ENCODE measurements around the gene COQ8A.

The COQ8A gene

DNA sequence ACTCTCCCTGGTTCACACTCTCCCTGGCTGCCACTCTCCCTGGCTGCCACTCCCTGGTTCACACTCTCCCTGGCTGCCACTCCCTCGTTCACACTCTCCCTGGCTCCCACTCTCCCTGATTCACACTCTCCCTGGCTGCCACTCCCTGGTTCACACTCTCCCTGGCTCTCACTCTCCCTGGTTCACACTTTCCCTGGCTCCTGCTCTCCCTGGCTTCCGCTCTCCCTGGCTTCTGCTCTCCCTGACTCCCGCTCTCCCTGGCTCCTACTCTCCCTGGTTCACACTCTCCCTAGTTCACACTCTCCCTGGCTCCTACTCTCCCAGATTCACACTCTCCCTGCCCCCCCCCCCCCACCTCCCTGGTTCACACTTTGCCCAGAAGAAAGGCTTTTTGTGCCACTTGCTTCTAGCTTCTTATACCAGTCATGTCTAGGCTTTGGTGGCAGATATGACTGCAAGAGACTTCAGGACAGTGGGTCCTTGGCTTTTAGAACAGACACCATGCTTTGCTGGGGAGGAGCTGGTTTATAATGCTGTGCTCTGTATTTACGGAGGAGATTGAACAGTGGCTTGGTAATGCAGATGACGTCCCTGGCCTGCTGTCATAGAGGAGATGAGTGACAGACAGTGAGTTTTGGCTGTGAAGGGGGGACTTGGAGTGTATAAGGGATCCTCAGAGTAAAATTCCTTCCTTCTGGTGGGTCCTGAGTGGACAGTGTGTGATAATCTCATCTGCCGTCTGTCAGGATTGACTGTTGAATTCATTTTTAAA lies 17.0 kb downstream of the COQ8A start:
- no peak overlapping the region for H3K9ac ChIP-seq (ENCODE audit: low read depth, low read length, poor library complexity, severe bottlenecking)
- H2AFZ ChIP-seq (ENCODE audit: low read length): no peak overlapping the region
- H3K9me2 ChIP-seq (replicated peaks; ENCODE audit: low read depth, low read length): no peaks in the 10 kb centered on the region
- H3K4me2 ChIP-seq (ENCODE audit: low read depth, low read length, poor library complexity, severe bottlenecking): no peak overlapping the region
- H3F3A ChIP-seq (ENCODE audit: low read depth): no peaks in the 10 kb centered on the region
- H3K4me3 ChIP-seq (ENCODE audit: low read length, poor library complexity, severe bottlenecking): no peak overlapping the region
- H3K9me3 ChIP-seq (ENCODE audit: insufficient read depth, low read depth, low read length): no peaks in the 10 kb centered on the region
- TF ChIP-seq EZH2phosphoT487 (IDR thresholded peaks at IDR 0.05; ENCODE audit: borderline replicate concordance) (no peak), CTCF (conservative IDR thresholded peaks at IDR 0.05; ENCODE audit: low read length) (no peak)
- no peaks in the 10 kb centered on the region for H4K20me1 ChIP-seq (ENCODE audit: insufficient read depth, low read length, poor library complexity, severe bottlenecking)
- no peaks in the 10 kb centered on the region for H3K4me1 ChIP-seq (ENCODE audit: insufficient read depth, low read length, poor library complexity, severe bottlenecking)
- H3K79me2 ChIP-seq (ENCODE audit: insufficient read depth, low read length): peaks cover 39% of the 10 kb centered on the region; the same call in 1 of the 2 replicates
- H3K27me3 ChIP-seq (ENCODE audit: insufficient read depth, low read length, poor library complexity, severe bottlenecking): no peaks in the 10 kb centered on the region
- H3K36me3 ChIP-seq (ENCODE audit: insufficient read depth, low read length): no peaks in the 10 kb centered on the region

GRCh38 chr1:226957714-226958113 lies 17.6 kb downstream of the COQ8A start:
- Histone ChIP-seq H3K9me3 (ENCODE audit: insufficient read depth, low read depth, low read length) (no peaks in the 10 kb centered on the region), H3K4me3 (ENCODE audit: low read length, poor library complexity, severe bottlenecking) (no peak overlapping the region), H3K4me1 (ENCODE audit: insufficient read depth, low read length, poor library complexity, severe bottlenecking) (no peaks in the 10 kb centered on the region), H3K79me2 (ENCODE audit: insufficient read depth, low read length) (peaks cover 39% of the 10 kb centered on the region; the same call in 1 of the 2 replicates), H4K20me1 (ENCODE audit: insufficient read depth, low read length, poor library complexity, severe bottlenecking) (no peaks in the 10 kb centered on the region), H3F3A (ENCODE audit: low read depth) (no peaks in the 10 kb centered on the region), H3K4me2 (ENCODE audit: low read depth, low read length, poor library complexity, severe bottlenecking) (no peak overlapping the region), H2AFZ (ENCODE audit: low read length) (no peak overlapping the region), H3K36me3 (ENCODE audit: insufficient read depth, low read length) (no peaks in the 10 kb centered on the region), H3K9me2 (replicated peaks; ENCODE audit: low read depth, low read length) (no peaks in the 10 kb centered on the region), H3K27me3 (ENCODE audit: insufficient read depth, low read length, poor library complexity, severe bottlenecking) (no peaks in the 10 kb centered on the region), H3K9ac (ENCODE audit: low read depth, low read length, poor library complexity, severe bottlenecking) (no peak overlapping the region)
- TF ChIP-seq EZH2phosphoT487 (IDR thresholded peaks at IDR 0.05; ENCODE audit: borderline replicate concordance): no peak
- no peak for TF ChIP-seq CTCF (conservative IDR thresholded peaks at IDR 0.05; ENCODE audit: low read length)

DNA sequence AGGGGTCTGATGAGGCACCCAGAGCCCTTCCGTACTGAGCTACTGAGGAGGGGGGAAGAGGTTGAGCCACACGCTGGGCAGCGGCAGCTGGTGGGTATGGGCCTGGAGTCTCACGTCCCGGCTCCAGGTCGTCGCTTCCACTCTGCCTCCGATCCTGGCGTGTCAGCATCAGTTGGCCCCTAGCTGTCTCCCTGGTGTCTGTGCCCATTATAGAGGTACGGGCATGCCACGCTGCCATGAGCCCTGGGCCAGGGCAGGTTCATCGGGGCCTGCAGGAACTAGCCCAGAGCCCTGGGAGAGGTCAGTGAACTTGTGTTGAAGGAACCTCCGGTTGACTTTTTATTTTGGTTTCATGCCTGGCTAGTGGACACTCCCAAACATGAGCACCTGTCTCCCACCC lies 18.2 kb downstream of the COQ8A start:
- Histone ChIP-seq H3K79me2 (ENCODE audit: insufficient read depth, low read length) (peaks cover 39% of the 10 kb centered on the region; the same call in 1 of the 2 replicates), H3K9me3 (ENCODE audit: insufficient read depth, low read depth, low read length) (no peaks in the 10 kb centered on the region), H3K36me3 (ENCODE audit: insufficient read depth, low read length) (no peaks in the 10 kb centered on the region)

More for the DNA sequence above, 18.2 kb downstream of the COQ8A start:
- H3F3A ChIP-seq (ENCODE audit: low read depth): no peaks in the 10 kb centered on the region
- H4K20me1 ChIP-seq (ENCODE audit: insufficient read depth, low read length, poor library complexity, severe bottlenecking): no peaks in the 10 kb centered on the region
- no peak overlapping the region for H3K4me3 ChIP-seq (ENCODE audit: low read length, poor library complexity, severe bottlenecking)
- H3K4me1 ChIP-seq (ENCODE audit: insufficient read depth, low read length, poor library complexity, severe bottlenecking): no peaks in the 10 kb centered on the region
- no peak overlapping the region for H3K9ac ChIP-seq (ENCODE audit: low read depth, low read length, poor library complexity, severe bottlenecking)
- H3K9me2 ChIP-seq (replicated peaks; ENCODE audit: low read depth, low read length): no peaks in the 10 kb centered on the region
- no peak overlapping the region for H2AFZ ChIP-seq (ENCODE audit: low read length)
- H3K27me3 ChIP-seq (ENCODE audit: insufficient read depth, low read length, poor library complexity, severe bottlenecking): no peaks in the 10 kb centered on the region
- no peak for TF ChIP-seq EZH2phosphoT487 (IDR thresholded peaks at IDR 0.05; ENCODE audit: borderline replicate concordance)
- TF ChIP-seq CTCF (conservative IDR thresholded peaks at IDR 0.05; ENCODE audit: low read length): no peak
- H3K4me2 ChIP-seq (ENCODE audit: low read depth, low read length, poor library complexity, severe bottlenecking): no peak overlapping the region
